Erythroblast (primary cell): ENCODE data around the gene RPEL1.

Source experiments
- GATA1 ChIP-seq: IDR thresholded peaks from 2 replicates; pipeline ENCODE4 v1.6.1; 2011; ENCODE audit warnings: low read depth, mild to moderate bottlenecking, control low read depth, low read length, moderate library complexity
- POLR2A ChIP-seq: IDR thresholded peaks from 2 replicates; pipeline ENCODE4 v1.6.1; 2011; ENCODE audit warnings: mild to moderate bottlenecking, low read length

GRCh38 chr10:103257812-103258211 lies 12.1 kb downstream of the RPEL1 start:
- TF ChIP-seq POLR2A (no peak), GATA1 (no peak)
